CD4-positive, alpha-beta T cell (primary cell): Measurements from ENCODE around the gene MTX2. TPM values are rescaled to one million over a fixed set of nuclear protein-coding genes. Genes with fewer than 3 reads are reported as not detected.

Source experiments
- ATAC-seq: fragments of 200-7000 bp; cut with Tn5 transposase; one replicate; pipeline ENCODE4 v1.10.0; 2022; ENCODE audit warnings: mild to moderate bottlenecking; ENCODE audit not compliant: poor library complexity
- CTCF ChIA-PET: fragments of 350-600 bp; sonication (Branson Sonifier 250); formaldehyde crosslinking; loops from one replicate; lab custom pipeline; 2021; ENCODE audit warnings: antibody characterized with exemption, inconsistent platforms; lab: Charles Lee
- POLR2A ChIA-PET: fragments of 350-600 bp; sonication (Branson Sonifier 250); formaldehyde crosslinking; loops from one replicate; lab custom pipeline; 2021; ENCODE audit warnings: antibody characterized with exemption, inconsistent platforms; lab: Charles Lee
- DNase-seq, 14 experiments: peaks; one replicate each; pipeline ENCODE4 v3.0.0-alpha.2; 2013 to 2020; ENCODE audit warnings: mixed read lengths in 2 of 14
- H3K27ac ChIP-seq, 2 donors: one replicate each; pipeline versions ENCODE4 v1.5.1 to v1.7.0; 2013; ENCODE audit warnings: low read length in 2 of 2, low read depth in 1 of 2, mild to moderate bottlenecking in 1 of 2
- H3K27me3 ChIP-seq, 2 experiments: 1 replicate in 1 of 2; 2 replicates in 1 of 2; pipeline versions ENCODE4 v1.6.1 to v1.7.0; 2013; ENCODE audit warnings: low read length in 2 of 2, control low read depth in 1 of 2, mild to moderate bottlenecking in 1 of 2, moderate library complexity in 1 of 2; ENCODE audit not compliant: insufficient read depth in 2 of 2, control insufficient read depth in 1 of 2
- H3K36me3 ChIP-seq: one replicate; pipeline ENCODE4 v1.6.1; 2013; ENCODE audit warnings: low read length, control low read depth; ENCODE audit not compliant: insufficient read depth
- H3K4me1 ChIP-seq: one replicate; pipeline ENCODE4 v1.6.1; 2013; ENCODE audit warnings: low read length, control low read depth; ENCODE audit not compliant: insufficient read depth
- H3K4me3 ChIP-seq: one replicate; pipeline ENCODE4 v1.5.1; 2013; ENCODE audit warnings: mild to moderate bottlenecking, low read length, moderate library complexity
- H3K9me3 ChIP-seq, 2 experiments: 1 replicate in 1 of 2; 2 replicates in 1 of 2; pipeline versions ENCODE4 v1.6.1 to v1.7.0; 2013; ENCODE audit warnings: low read length in 2 of 2, mild to moderate bottlenecking in 2 of 2, control low read depth in 1 of 2, moderate library complexity in 1 of 2; ENCODE audit not compliant: control insufficient read depth in 1 of 2, insufficient read depth in 1 of 2
- H3K27ac Mint-ChIP-seq: one replicate; pipeline ENCODE4 v1.8.0; 2020; ENCODE audit warnings: mixed read lengths
- H3K27me3 Mint-ChIP-seq: one replicate; pipeline ENCODE4 v1.8.0; 2021; ENCODE audit warnings: mixed read lengths
- H3K36me3 Mint-ChIP-seq: one replicate; pipeline ENCODE4 v1.8.0; 2021; ENCODE audit warnings: low read depth, mixed read lengths
- H3K4me1 Mint-ChIP-seq: one replicate; pipeline ENCODE4 v1.8.0; 2021; ENCODE audit warnings: low read depth, mixed read lengths
- H3K4me3 Mint-ChIP-seq: one replicate; pipeline ENCODE4 v1.8.0; 2020; ENCODE audit warnings: mild to moderate bottlenecking, mixed read lengths
- H3K9me3 Mint-ChIP-seq: one replicate; pipeline ENCODE4 v1.8.0; 2020; ENCODE audit warnings: mixed read lengths
- intact Hi-C, 2 experiments: fragments of 100-400 bp; cut with DNase I in 1 of 2; cut with micrococcal nuclease in 1 of 2; formaldehyde crosslinking; loops; one replicate each; pipeline versions ENCODE4 v1.15.1 to v1.9.0; 2023 to 2025; cut with DNase I, micrococcal nuclease
- total RNA-seq, 174 experiments: library from RNA in 2 of 174; stranded (reverse) in 2 of 174; gene quantifications; one replicate each; pipeline ENCODE4 v1.2.3 and lab custom pipeline; 2021 to 2026
- TF ChIP-seq, protein P1 (sequence below): fragments of 200-600 bp; IDR thresholded peaks from one replicate; pipeline ENCODE4 v1.8.0; 2022; ENCODE audit warnings: antibody characterized with exemption, mild to moderate bottlenecking

MTX2 gene
- total RNA-seq, 2 experiments from 2014 or later: 5.0 to 5.2 TPM

- Histone ChIP-seq H3K4me3 (no peak overlapping the region), H3K4me1 (no peaks in the 10 kb centered on the region), H3K36me3 (peaks cover 12% of the 10 kb centered on the region), H3K9me3 (no peaks in the 10 kb centered on the region), H3K27ac (no peak overlapping the region), H3K27me3 (no peaks in the 10 kb centered on the region)
- CTCF ChIA-PET: no interaction called here
- ATAC-seq: no peak
- TF ChIP-seq, protein P1, sequence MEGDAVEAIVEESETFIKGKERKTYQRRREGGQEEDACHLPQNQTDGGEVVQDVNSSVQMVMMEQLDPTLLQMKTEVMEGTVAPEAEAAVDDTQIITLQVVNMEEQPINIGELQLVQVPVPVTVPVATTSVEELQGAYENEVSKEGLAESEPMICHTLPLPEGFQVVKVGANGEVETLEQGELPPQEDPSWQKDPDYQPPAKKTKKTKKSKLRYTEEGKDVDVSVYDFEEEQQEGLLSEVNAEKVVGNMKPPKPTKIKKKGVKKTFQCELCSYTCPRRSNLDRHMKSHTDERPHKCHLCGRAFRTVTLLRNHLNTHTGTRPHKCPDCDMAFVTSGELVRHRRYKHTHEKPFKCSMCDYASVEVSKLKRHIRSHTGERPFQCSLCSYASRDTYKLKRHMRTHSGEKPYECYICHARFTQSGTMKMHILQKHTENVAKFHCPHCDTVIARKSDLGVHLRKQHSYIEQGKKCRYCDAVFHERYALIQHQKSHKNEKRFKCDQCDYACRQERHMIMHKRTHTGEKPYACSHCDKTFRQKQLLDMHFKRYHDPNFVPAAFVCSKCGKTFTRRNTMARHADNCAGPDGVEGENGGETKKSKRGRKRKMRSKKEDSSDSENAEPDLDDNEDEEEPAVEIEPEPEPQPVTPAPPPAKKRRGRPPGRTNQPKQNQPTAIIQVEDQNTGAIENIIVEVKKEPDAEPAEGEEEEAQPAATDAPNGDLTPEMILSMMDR: no peak
- H3K36me3 Mint-ChIP-seq: peaks cover 41% of the 10 kb centered on the region
- no peaks in the 10 kb centered on the region for H3K27me3 Mint-ChIP-seq
- DNase-seq: no peak
- POLR2A ChIA-PET: no interaction called here
- H3K9me3 Mint-ChIP-seq: no peaks in the 10 kb centered on the region
- H3K27ac Mint-ChIP-seq: no peak overlapping the region
- no peak overlapping the region for H3K4me3 Mint-ChIP-seq
- no peaks in the 10 kb centered on the region for H3K4me1 Mint-ChIP-seq
- intact Hi-C loops: no loop called here
Measured at GRCh38 chr2:176328149-176328548, 58.9 kb downstream of the MTX2 start.

- TF ChIP-seq, protein P1: no peak
- Mint-ChIP-seq H3K4me1 (no peaks in the 10 kb centered on the region), H3K27ac (no peak overlapping the region), H3K36me3 (peaks cover 50% of the 10 kb centered on the region), H3K4me3 (no peak overlapping the region), H3K27me3 (no peaks in the 10 kb centered on the region), H3K9me3 (no peaks in the 10 kb centered on the region)
- DNase-seq (no peak), ATAC-seq (no peak)
- ChIA-PET POLR2A (no interaction called here), CTCF (no interaction called here)
- Histone ChIP-seq H3K36me3 (peaks cover 12% of the 10 kb centered on the region), H3K9me3 (no peaks in the 10 kb centered on the region), H3K4me1 (no peaks in the 10 kb centered on the region), H3K4me3 (no peak overlapping the region), H3K27ac (no peak overlapping the region), H3K27me3 (no peaks in the 10 kb centered on the region)
- intact Hi-C loops: no loop called here
Measured at GRCh38 chr2:176330612-176331011, 61.4 kb downstream of the MTX2 start.

DNA sequence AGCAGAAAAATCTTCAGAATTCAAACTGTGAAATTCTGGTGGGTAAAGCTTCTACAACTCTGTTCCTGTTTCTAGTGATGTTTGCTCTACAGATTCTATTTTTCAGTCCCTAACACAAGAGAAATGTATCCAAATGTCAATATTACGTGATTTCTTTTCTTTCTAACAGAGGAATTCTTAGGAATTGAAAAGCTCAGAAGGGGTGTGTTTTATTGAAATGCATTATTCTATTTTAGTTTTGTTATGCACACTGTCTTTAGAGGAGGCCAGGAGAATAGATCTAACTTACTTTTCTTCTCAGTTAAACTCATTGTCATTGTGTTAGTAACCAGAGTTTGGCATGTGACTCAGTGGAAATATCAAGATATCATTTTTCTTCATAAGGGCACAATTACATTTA is 62.4 kb downstream of the MTX2 start:
- ChIA-PET POLR2A (no interaction called here), CTCF (no interaction called here)
- H3K36me3 Mint-ChIP-seq: peaks cover 51% of the 10 kb centered on the region
- no peaks in the 10 kb centered on the region for H3K27me3 Mint-ChIP-seq
- Histone ChIP-seq H3K36me3 (peaks cover 12% of the 10 kb centered on the region), H3K27ac (no peak overlapping the region), H3K4me1 (no peaks in the 10 kb centered on the region), H3K27me3 (no peaks in the 10 kb centered on the region), H3K4me3 (no peak overlapping the region), H3K9me3 (no peaks in the 10 kb centered on the region)
- no peak for DNase-seq
- TF ChIP-seq, protein P1: no peak
- no peak for ATAC-seq
- H3K27ac Mint-ChIP-seq: no peak overlapping the region
- intact Hi-C loops: no loop called here
- no peak overlapping the region for H3K4me3 Mint-ChIP-seq
- no peaks in the 10 kb centered on the region for H3K4me1 Mint-ChIP-seq
- no peaks in the 10 kb centered on the region for H3K9me3 Mint-ChIP-seq
